ENCODE measurements around the gene C2CD2. TPM values are rescaled to one million over a fixed set of nuclear protein-coding genes. Genes with fewer than 3 reads are reported as not detected.

C2CD2 gene
- total and polyA plus RNA-seq, 2 donors (not counting 1 experiment from before 2014, with no cell fraction given), result 6.8 to 11.9 TPM

GRCh38 chr21:41906770-41907169 is 47.0 kb downstream of the C2CD2 start:
- H3K4me2 ChIP-seq (replicated peaks; ENCODE audit: low read depth, low read length, poor library complexity, severe bottlenecking), result no peak overlapping the region
- H2AFZ ChIP-seq (ENCODE audit: insufficient read depth, low read depth, low read length, poor library complexity, severe bottlenecking), result no peak overlapping the region
- no peaks in the 10 kb centered on the region for H3K9me3 ChIP-seq (ENCODE audit: control extremely low read depth in 1 of 3, control insufficient read depth in 2 of 3, insufficient read depth in 1 of 3, low read length in 2 of 3)
- WGBS (ENCODE audit: insufficient coverage), result 96% methylated on average over 14 of the region's 14 CpGs
- H4K20me1 ChIP-seq (ENCODE audit: control insufficient read depth, insufficient read depth, low read length, poor library complexity, severe bottlenecking), result no peaks in the 10 kb centered on the region
- intact Hi-C loops (cut with micrococcal nuclease), result no loop called here
- H3K36me3 ChIP-seq (replicated peaks in 1 of 2; ENCODE audit: control extremely low read depth in 1 of 2, control insufficient read depth in 1 of 2, extremely low read depth in 1 of 2, insufficient read depth in 2 of 2, low read length in 1 of 2), result peaks cover 1 to 25% of the 10 kb centered on the region in 2 experiments
- no peaks in the 10 kb centered on the region for H3K79me2 ChIP-seq (ENCODE audit: control insufficient read depth, insufficient read depth, low read length)
- ChIA-PET CTCF (no interaction called here), POLR2A (no interaction called here)
- Mint-ChIP-seq H3K27ac (no peak overlapping the region), H3K4me3 (no peak overlapping the region), H3K9me3 (ENCODE audit: insufficient read depth) (no peaks in the 10 kb centered on the region), H3K4me1 (no peaks in the 10 kb centered on the region), H3K27me3 (no peaks in the 10 kb centered on the region)
- no peaks in the 10 kb centered on the region for H3K4me1 ChIP-seq (ENCODE audit: control insufficient read depth in 2 of 2, insufficient read depth in 2 of 2, low read length in 2 of 2)
- no peak for DNase-seq
- H3K9ac ChIP-seq (ENCODE audit: low read length), result no peak overlapping the region
- no peak overlapping the region for H3K27ac ChIP-seq (ENCODE audit: low read length in 2 of 2)
- no peaks in the 10 kb centered on the region for H3K27me3 ChIP-seq (replicated peaks in 1 of 4; ENCODE audit: control extremely low read depth in 1 of 4, control insufficient read depth in 3 of 4, insufficient read depth in 4 of 4, low read length in 3 of 4)
- no peak overlapping the region for H3K4me3 ChIP-seq (ENCODE audit: control extremely low read depth in 1 of 5, extremely low read depth in 1 of 5, insufficient read depth in 1 of 5, low read depth in 2 of 5, low read length in 4 of 5)
- no peak for ATAC-seq (ENCODE audit: low read depth)
- TF ChIP-seq CTCF (IDR thresholded peaks at IDR 0.05) (no peak), EZH2 (IDR thresholded peaks at IDR 0.05; ENCODE audit: borderline replicate concordance, insufficient read depth, low read depth, low read length, poor library complexity, severe bottlenecking) (no peak)

- Histone ChIP-seq H4K20me1 (ENCODE audit: control insufficient read depth, insufficient read depth, low read length, poor library complexity, severe bottlenecking) (no peaks in the 10 kb centered on the region), H3K79me2 (ENCODE audit: control insufficient read depth, insufficient read depth, low read length) (no peaks in the 10 kb centered on the region), H2AFZ (ENCODE audit: insufficient read depth, low read depth, low read length, poor library complexity, severe bottlenecking) (no peak overlapping the region), H3K4me3 (ENCODE audit: control extremely low read depth in 1 of 5, extremely low read depth in 1 of 5, insufficient read depth in 1 of 5, low read depth in 2 of 5, low read length in 4 of 5) (no peak overlapping the region), H3K4me1 (ENCODE audit: control insufficient read depth in 2 of 2, insufficient read depth in 2 of 2, low read length in 2 of 2) (no peaks in the 10 kb centered on the region), H3K9me3 (ENCODE audit: control extremely low read depth in 1 of 3, control insufficient read depth in 2 of 3, insufficient read depth in 1 of 3, low read length in 2 of 3) (no peaks in the 10 kb centered on the region), H3K27me3 (replicated peaks in 1 of 4; ENCODE audit: control extremely low read depth in 1 of 4, control insufficient read depth in 3 of 4, insufficient read depth in 4 of 4, low read length in 3 of 4) (no peaks in the 10 kb centered on the region), H3K4me2 (replicated peaks; ENCODE audit: low read depth, low read length, poor library complexity, severe bottlenecking) (no peak overlapping the region), H3K9ac (ENCODE audit: low read length) (no peak overlapping the region), H3K27ac (ENCODE audit: low read length in 2 of 2) (no peak overlapping the region), H3K36me3 (replicated peaks in 1 of 2; ENCODE audit: control extremely low read depth in 1 of 2, control insufficient read depth in 1 of 2, extremely low read depth in 1 of 2, insufficient read depth in 2 of 2, low read length in 1 of 2) (peaks cover 1 to 20% of the 10 kb centered on the region in 2 experiments)
- no peak for DNase-seq
- H3K27ac Mint-ChIP-seq, result no peak overlapping the region
- ChIA-PET CTCF (no interaction called here), POLR2A (no interaction called here)
- TF ChIP-seq CTCF (IDR thresholded peaks at IDR 0.05), result no peak
- no peak for TF ChIP-seq EZH2 (IDR thresholded peaks at IDR 0.05; ENCODE audit: borderline replicate concordance, insufficient read depth, low read depth, low read length, poor library complexity, severe bottlenecking)
- no peaks in the 10 kb centered on the region for H3K9me3 Mint-ChIP-seq (ENCODE audit: insufficient read depth)
- H3K27me3 Mint-ChIP-seq, result no peaks in the 10 kb centered on the region
- intact Hi-C loops (cut with micrococcal nuclease), result no loop called here
- no peak overlapping the region for H3K4me3 Mint-ChIP-seq
- 88% methylated on average over 19 of the region's 23 CpGs for WGBS (ENCODE audit: insufficient coverage)
- ATAC-seq (ENCODE audit: low read depth), result no peak
- peaks cover 2% of the 10 kb centered on the region for H3K4me1 Mint-ChIP-seq
Observed at GRCh38 chr21:41903559-41904351, 50.1 kb downstream of the C2CD2 start.
